Left lobe of liver (tissue), 2 donors: ENCODE measurements around the gene WASF3. TPM values are rescaled to one million over a fixed set of nuclear protein-coding genes. Genes with fewer than 3 reads are reported as not detected.
"Not testable (repeated sequence)": the region's sequence is repeated elsewhere in the genome, so short reads cannot be mapped to it uniquely, and the experiment has no call there.

ENCODE experiments used
- ATAC-seq: fragments of 200-7000 bp; cut with Tn5 transposase; one replicate; pipeline ENCODE4 v1.9.1; 2020; ENCODE audit warnings: mild to moderate bottlenecking, moderate library complexity
- DNase-seq: peaks from one replicate; pipeline ENCODE4 v3.0.0-alpha.2; 2020; ENCODE audit warnings: low spot score
- total RNA-seq: library from RNA; stranded (reverse); gene quantifications from one replicate; pipeline ENCODE4 v1.2.1, GENCODE V29; 2021
- donor health status: DM: no; HTN: no; CAD: no; lungs with moderate emphysema.
- donor health status: DM: no; HTN: yes; CAD: no.

WASF3 gene
- total RNA-seq, 1 donor from 2014 or later, result 8.5 TPM

DNA sequence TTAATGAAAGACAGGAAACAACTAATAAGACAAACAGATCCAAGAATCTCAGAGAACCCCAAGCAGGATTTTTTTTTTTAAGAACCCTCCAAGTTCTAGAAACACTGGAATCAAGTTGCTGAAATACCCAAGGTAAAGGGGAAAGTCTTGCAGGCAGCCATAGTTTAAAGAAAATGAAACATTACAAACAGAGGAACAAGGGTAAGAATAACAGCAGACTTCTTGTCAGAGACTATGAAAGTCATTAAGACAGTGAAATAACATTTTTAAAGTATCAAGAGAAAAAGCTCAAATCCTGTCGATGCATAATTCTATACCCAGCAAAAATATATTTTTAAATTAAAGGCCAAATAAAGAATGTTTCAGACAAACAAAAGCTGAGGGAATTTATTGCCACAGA, 67.1 kb downstream of the WASF3 start:
- no peak for DNase-seq
- ATAC-seq, result no peak

DNA sequence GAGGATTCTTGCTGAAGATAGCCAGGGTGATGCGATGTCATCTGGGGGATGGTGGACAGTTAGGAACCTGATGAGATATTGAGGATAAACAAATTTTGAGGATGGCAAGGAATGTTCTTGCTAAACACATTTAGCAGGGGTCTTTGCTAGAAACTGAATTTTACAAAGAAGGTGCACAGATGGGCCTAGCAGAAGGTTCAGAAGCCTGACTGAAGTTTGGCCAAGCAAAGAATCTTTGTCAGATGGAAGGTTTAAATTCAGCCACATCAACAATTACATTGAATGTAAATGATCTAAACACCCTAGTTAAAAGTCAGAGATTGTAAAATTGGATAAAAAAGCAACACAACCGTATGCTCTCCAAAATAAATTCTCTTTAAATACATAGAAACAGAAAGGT, 68.8 kb downstream of the WASF3 start:
- ATAC-seq (no peak), DNase-seq (no peak)

GRCh38 chr13:26628706-26629105, 71.2 kb downstream of the WASF3 start:
- ATAC-seq, result peak; percentile 80
- DNase-seq, result no peak

DNA sequence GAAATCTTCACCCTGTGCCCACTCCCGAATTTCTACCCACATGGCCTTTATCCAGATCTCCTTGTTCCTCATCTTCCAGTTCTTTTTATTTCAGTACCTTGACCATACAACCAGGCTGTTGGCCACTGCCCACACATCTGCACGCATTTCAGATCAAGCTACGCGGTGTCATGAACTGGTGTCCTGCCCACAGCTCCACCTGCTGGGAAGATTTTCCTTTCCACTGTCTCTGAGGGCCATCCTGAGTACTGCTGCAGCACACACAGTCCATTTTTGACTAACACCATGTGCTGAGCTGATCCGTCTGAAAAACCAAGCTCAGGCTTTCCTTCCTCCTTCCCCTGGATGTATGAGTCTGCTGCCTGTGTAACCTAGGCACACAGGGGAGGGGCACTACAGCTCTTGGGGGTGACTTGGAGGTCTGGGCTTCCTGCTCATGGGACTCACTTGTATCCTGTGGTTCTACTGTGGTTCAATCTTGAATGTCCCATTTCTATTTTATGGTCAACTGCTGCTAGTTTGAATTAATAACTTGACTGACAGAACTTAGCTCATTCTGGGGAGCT, 71.9 kb downstream of the WASF3 start:
- DNase-seq (peak; percentile 51), ATAC-seq (peak; percentile 95)

- DNase-seq, result not testable (repeated sequence)
- ATAC-seq, result peak; percentile 45
These were observed 78.2 kb downstream of the WASF3 start for GRCh38 chr13:26635634-26636033.

DNA sequence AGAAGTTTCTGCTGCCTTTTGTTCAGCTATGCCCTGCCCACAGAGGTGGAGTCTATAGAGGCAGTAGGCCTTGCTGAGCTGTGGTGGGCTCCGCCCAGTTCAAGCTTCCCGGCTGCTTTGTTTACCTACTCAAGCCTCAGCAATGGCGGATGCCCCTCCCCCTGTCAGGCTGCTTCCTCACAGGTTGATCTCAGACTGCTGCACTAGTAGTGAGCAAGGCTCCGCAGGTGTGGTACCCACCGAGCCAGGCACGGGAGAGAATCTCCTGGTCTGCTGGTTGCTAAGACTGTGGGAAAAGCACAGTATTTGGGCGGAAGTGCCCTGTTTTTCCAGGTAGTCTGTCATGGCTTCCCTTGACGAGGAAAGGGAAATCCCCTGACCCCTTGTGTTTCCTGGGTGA, 78.6 kb downstream of the WASF3 start:
- ATAC-seq, DNase-seq: not testable (repeated sequence)

DNA sequence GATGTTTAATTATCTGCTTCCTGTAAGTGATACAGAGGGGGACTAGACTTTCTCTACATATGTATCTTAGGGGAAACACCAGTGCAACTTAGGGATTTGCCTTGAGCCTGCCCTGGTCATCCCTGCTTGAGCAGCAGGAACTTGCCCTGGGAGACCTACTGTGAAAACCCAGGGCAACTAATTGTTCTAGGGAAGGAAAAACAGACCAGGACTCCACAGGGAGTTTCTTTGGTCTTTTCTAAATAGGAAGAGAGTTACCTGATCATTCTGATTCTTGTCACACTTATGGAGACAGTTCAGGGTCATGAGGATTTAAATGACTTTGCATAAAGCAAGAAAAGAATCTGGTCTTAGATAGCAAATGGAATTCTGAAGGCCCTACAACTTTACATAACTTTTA, 89.1 kb downstream of the WASF3 start:
- DNase-seq, result no peak
- no peak for ATAC-seq

DNA sequence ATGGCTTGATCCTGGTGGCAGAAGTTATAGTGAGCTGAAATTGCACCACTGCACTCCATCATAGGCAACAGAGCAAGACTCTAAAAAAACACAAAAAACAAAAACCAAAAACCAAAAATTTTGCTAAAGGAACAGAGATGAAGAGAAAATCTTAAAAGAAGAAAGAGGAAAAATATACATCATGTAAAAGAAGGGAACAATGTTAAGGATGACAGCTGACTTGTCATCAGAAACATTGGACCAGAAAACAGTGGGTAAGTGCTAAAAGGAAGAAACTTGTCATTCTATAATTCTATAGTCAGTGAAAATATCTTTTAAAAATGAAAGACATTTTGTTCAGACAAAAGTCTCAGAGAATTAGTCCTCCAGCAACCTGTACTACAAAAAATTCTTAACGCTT, 93.8 kb downstream of the WASF3 start:
- no peak for ATAC-seq
- no peak for DNase-seq

DNA sequence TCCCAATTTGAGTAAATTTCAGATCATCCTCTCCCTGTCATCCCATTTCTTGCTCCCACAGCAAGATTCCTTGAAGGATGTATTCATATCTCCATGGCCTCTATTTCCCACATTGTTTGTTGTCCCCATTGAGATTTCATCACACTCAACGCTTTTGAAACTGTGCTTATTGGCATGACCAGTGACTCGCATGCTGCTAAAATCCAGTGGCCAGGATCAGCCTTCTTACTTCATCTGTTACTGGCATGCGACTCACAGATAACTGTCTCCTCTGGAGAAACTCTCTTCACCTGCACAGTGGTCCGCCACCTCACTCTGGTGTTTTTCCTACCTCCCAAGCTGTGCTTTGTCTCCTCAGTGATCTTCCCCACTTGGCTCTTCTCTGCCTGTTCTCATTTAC, 95.8 kb downstream of the WASF3 start:
- ATAC-seq (peak; percentile 50), DNase-seq (no peak)

GRCh38 chr13:26653842-26654241, 96.4 kb downstream of the WASF3 start:
- DNase-seq (no peak), ATAC-seq (no peak)

DNA sequence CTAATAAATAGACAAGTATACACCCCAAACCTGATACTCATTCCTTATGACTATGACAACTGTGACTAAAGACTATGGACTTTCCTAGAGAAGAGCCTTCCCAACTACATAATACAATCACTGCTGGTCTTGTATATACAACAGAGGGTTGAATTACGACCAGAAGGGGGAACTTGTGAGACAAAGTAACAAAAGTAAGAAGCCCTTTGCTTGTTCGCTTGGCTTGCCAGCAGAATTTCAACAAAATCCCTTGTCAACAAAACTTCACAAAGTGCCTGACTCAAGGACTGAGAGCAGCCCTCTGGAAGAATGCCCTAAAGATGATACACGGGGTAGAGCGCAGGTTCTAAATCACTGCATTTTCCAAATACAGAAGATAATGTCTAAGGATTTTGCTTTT, 99.4 kb downstream of the WASF3 start:
- DNase-seq (no peak), ATAC-seq (no peak)

GRCh38 chr13:26658448-26659385, 101.2 kb downstream of the WASF3 start:
- ATAC-seq (no peak), DNase-seq (no peak)

DNA sequence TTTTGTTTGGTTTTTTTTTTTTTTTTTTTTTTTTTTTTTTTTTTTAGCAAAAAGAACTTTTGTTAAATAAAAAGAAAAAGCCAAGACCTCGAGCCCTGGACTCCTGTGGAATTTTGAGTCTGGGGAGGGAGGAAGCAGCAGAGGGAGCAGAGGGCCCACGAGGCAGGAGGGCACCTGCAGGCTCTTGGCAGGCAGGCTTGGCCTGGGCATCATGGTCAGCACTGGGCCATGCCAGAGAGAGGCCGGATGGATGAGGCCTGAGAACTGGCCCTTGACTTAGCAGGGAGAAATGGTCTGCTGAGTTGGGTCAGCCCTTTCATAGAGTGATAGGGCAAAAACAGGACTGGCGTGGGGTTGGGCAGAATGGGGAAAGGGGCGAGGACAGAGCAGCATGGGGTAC, 102.7 kb downstream of the WASF3 start:
- DNase-seq (no peak), ATAC-seq (no peak)

DNA sequence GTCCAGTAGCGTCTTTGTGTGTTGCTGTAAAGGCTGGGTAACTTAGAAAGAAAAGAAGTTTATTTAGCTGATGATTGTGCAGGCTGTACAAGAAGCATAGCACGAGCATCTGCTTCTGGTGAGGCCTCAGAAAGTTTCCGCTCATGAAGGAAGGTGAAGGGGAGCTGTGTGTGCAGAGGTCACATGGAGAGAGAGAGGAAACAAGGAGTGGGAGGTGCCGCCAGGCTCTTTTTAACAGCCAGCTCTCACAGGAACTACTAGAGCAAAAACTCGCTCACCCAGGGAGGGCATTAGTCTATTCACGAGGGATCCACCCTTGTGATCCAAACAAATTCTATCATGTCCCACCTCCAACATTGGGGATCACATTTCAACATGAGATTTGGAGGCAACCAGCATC, 103.3 kb downstream of the WASF3 start:
- DNase-seq (no peak), ATAC-seq (no peak)

DNA sequence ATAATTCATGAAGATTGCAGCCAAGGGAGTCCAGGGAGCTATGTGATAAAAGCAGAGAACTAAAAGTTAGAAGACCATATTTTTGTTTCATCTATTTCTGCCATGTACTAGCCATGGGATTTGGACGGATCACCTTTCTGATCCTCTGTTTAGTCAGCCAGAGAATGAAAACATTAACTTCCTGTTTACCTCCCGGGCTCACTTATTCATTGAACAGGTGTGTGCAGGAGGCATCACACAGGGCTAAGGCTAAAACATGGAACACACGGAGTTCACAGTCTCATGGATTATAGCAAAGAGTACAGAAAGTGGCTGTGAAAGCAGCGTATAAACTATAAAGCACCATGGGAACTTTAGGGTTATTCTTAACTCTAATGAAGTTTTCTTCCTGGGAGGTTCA, 106.3 kb downstream of the WASF3 start:
- ATAC-seq, result no peak
- no peak for DNase-seq

- ATAC-seq (no peak), DNase-seq (no peak)
These were observed 106.8 kb downstream of the WASF3 start for GRCh38 chr13:26664286-26664685.

- DNase-seq (no peak), ATAC-seq (no peak)
These were observed 107.4 kb downstream of the WASF3 start for GRCh38 chr13:26664876-26665275.

- no peak for ATAC-seq
- no peak for DNase-seq
These were observed 111.1 kb downstream of the WASF3 start for GRCh38 chr13:26668357-26669146.

GRCh38 chr13:26673890-26674289, 116.4 kb downstream of the WASF3 start:
- ATAC-seq, result no peak

DNA sequence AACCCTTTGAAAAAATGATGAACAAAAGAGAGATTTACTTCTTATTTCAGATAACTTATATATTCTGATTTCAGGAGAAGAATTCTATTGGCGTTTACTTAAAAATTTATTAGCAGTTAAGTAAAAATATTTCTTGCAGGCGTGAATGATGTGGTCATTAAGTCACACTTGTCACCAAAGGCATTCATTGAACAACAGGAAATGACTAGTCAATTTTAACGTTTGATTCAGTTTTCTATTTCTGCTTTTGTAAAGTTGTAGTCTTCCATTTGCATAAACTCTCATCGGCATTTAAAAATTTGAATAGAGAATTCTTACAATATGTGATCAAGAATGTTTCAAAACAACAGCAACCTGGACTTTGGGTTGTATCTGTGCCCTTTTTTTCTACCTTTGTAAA, 119.7 kb downstream of the WASF3 start:
- no peak for ATAC-seq
- no peak for DNase-seq

More at GRCh38 chr13:26673890-26674289, 116.4 kb downstream of the WASF3 start:
- no peak for DNase-seq

- ATAC-seq (no peak), DNase-seq (no peak)
These were observed 120.8 kb downstream of the WASF3 start for GRCh38 chr13:26678330-26678729.

DNA sequence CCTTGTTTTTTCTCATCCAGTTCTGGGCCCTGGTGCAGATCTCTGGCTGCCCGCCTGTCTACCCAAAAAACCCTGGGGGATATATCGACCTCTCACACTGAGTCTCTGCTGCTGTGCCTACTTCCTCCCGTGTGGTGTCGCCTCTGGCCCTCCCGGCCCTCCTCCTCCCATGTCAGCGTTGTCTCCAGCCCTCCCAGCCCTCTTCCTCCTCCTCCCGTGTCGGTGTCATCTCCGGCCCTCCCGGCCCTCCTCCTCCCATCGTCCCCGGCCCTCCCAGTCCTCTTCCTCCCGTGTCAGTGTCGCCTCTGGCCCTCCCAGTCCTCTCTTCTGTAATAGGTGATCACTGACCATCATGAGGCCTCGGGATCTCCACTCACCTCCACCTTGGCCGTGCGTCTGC, 121.3 kb downstream of the WASF3 start:
- no peak for DNase-seq
- ATAC-seq, result no peak
